HG02852 (cell line): Measurements from ENCODE around the gene DNAJB5.
A peak's percentile ranks its signal among the peaks of the same experiment; 100 is the strongest.

Experiments used
- ATAC-seq: cut with Tn5 transposase; IDR thresholded peaks from one replicate; pipeline ENCODE4 v1.9.1; 2021; ENCODE audit warnings: mild to moderate bottlenecking, moderate library complexity; ENCODE audit not compliant: unreplicated experiment

The DNAJB5 gene

GRCh38 chr9:34983209-34983608, 6.3 kb upstream of the DNAJB5 start:
- ATAC-seq = peak; percentile 53

GRCh38 chr9:34984049-34984448, 5.5 kb upstream of the DNAJB5 start:
- no peak for ATAC-seq

GRCh38 chr9:34985311-34985899, 4.1 kb upstream of the DNAJB5 start:
- no peak for ATAC-seq

- no peak for ATAC-seq
Measured at GRCh38 chr9:34986540-34987047, 3.0 kb upstream of the DNAJB5 start.

GRCh38 chr9:34987160-34987901, 2.2 kb upstream of the DNAJB5 start:
- no peak for ATAC-seq

GRCh38 chr9:34988218-34989002, 1.1 kb upstream of the DNAJB5 start:
- ATAC-seq = no peak

GRCh38 chr9:34989946-34990635, 546 bp downstream of the DNAJB5 start:
- ATAC-seq = no peak

- ATAC-seq = no peak
Measured at GRCh38 chr9:34990908-34991606, 1.5 kb downstream of the DNAJB5 start.

GRCh38 chr9:34991607-34992375, 2.2 kb downstream of the DNAJB5 start:
- no peak for ATAC-seq

- ATAC-seq = no peak
Measured at GRCh38 chr9:34992376-34992951, 2.9 kb downstream of the DNAJB5 start.

GRCh38 chr9:34993502-34994259, 4.1 kb downstream of the DNAJB5 start:
- no peak for ATAC-seq

- no peak for ATAC-seq
Measured at GRCh38 chr9:34994260-34994899, 4.8 kb downstream of the DNAJB5 start.

GRCh38 chr9:34994900-34995669, 5.5 kb downstream of the DNAJB5 start:
- ATAC-seq = no peak

- ATAC-seq = no peak
Measured at GRCh38 chr9:34995670-34996060, 6.1 kb downstream of the DNAJB5 start.

GRCh38 chr9:34996181-34996904, 6.8 kb downstream of the DNAJB5 start:
- ATAC-seq = no peak

- no peak for ATAC-seq
Measured at GRCh38 chr9:34996905-34997279, 7.3 kb downstream of the DNAJB5 start.

GRCh38 chr9:34997379-34997781, 7.8 kb downstream of the DNAJB5 start:
- ATAC-seq = no peak
